Globus pallidus (tissue), 1 donor: ENCODE data around the gene RNPEPL1.
"Not testable (repeated sequence)": the region's sequence is repeated elsewhere in the genome, so short reads cannot be mapped to it uniquely, and the experiment has no call there.

Source experiments
- DNase-seq: peaks from one replicate; pipeline ENCODE4 v3.0.0-alpha.2; 2015; ENCODE audit warnings: low spot score

Gene RNPEPL1

GRCh38 chr2:240604939-240605716 is 36.8 kb downstream of the RNPEPL1 start:
- no peak for DNase-seq

- no peak for DNase-seq
Measured at GRCh38 chr2:240605867-240606743, 37.8 kb downstream of the RNPEPL1 start.

- DNase-seq, result no peak
Measured at GRCh38 chr2:240611601-240612210, 43.4 kb downstream of the RNPEPL1 start.

- no peak for DNase-seq
Measured at GRCh38 chr2:240613781-240614180, 45.5 kb downstream of the RNPEPL1 start.

GRCh38 chr2:240614391-240614790 is 46.1 kb downstream of the RNPEPL1 start:
- DNase-seq, result no peak

GRCh38 chr2:240615396-240615795 is 47.1 kb downstream of the RNPEPL1 start:
- DNase-seq, result no peak

GRCh38 chr2:240615820-240616547 is 47.7 kb downstream of the RNPEPL1 start:
- DNase-seq, result no peak

GRCh38 chr2:240616860-240617666 is 48.8 kb downstream of the RNPEPL1 start:
- not testable (repeated sequence) for DNase-seq

GRCh38 chr2:240618776-240619175 is 50.5 kb downstream of the RNPEPL1 start:
- no peak for DNase-seq

GRCh38 chr2:240619506-240620148 is 51.3 kb downstream of the RNPEPL1 start:
- no peak for DNase-seq

GRCh38 chr2:240620149-240620731 is 52.0 kb downstream of the RNPEPL1 start:
- no peak for DNase-seq

GRCh38 chr2:240620859-240621258 is 52.6 kb downstream of the RNPEPL1 start:
- no peak for DNase-seq

GRCh38 chr2:240622060-240622411 is 53.8 kb downstream of the RNPEPL1 start:
- DNase-seq, result no peak

- no peak for DNase-seq
Measured at GRCh38 chr2:240622531-240623235, 54.4 kb downstream of the RNPEPL1 start.

GRCh38 chr2:240623531-240624010 is 55.3 kb downstream of the RNPEPL1 start:
- DNase-seq, result no peak

GRCh38 chr2:240624011-240624949 is 56.0 kb downstream of the RNPEPL1 start:
- no peak for DNase-seq

- DNase-seq, result no peak
Measured at GRCh38 chr2:240624950-240625621, 56.8 kb downstream of the RNPEPL1 start, which contains the start of gene GPR35. GPR35 (plus strand) TSS chr2:240625480; CDS start chr2:240629953, 4,473 bp downstream.
